Measurements from ENCODE around the gene LBHD2. TPM values are rescaled to one million over a fixed set of nuclear protein-coding genes. Genes with fewer than 3 reads are reported as not detected.
A peak's percentile ranks its signal among the peaks of the same experiment; 100 is the strongest.

The LBHD2 gene
- total RNA-seq, 1 donor = not detected

GRCh38 chr14:103129301-103130016 lies 45.4 kb downstream of the LBHD2 start:
- DNase-seq (ENCODE audit: low read depth in 2 of 3, low spot score in 2 of 3) = no peak

DNA sequence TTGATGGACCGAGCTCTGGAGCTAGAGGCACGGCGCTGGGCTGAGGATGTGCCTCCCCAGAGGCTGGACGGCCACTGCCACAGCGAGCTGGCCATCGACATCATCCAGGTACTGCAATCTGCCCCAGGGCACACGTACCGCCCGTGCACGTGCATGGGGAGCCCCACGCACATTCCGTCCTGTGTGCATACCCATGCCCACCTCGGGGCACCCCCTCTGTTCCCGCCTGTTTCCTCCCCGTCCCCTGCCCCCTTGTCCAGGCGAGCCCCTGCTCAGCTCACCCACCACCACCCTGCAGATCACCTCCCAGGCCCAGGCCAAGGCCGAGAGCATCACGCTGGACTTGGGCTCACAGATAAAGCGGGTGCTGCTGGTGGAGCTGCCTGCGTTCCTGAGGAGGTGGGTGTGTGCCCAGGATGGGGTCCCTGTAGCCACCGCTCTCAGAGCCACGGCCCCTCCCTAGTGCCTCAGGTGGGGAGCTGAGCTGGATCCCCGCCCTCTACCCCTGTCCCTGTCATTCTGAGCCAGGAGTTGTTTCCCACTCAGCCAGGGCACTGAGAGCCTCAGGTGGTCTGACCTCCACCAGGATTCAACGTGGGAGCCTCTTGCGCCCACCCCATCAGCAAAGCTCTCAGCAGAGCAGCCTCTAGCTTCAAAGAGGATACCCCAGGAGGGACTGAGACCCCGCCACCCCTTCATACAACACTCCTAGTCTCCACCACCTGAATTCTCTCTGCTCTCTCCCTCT lies 46.2 kb downstream of the LBHD2 start:
- DNase-seq (ENCODE audit: low read depth in 2 of 3, low spot score in 2 of 3) = no peak

DNA sequence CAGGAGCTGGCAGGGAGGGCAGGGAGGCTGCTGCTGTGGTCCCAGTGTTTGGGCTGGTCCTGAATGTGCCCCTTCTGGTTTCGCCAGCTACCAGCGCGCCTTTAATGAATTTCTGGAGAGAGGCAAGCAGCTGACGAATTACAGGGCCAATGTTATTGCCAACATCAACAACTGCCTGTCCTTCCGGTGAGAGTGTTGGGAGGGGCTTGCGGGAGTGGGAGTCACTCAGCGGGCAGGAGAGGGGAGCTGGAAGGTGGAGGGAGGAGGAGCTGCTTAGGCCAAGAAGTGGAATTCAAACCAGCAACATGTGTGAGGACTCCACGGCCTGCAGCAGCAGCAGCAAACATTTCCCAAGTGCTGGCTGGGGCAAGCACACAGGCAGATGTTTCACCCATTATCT lies 47.0 kb downstream of the LBHD2 start:
- no peak for DNase-seq (ENCODE audit: low read depth in 2 of 3, low spot score in 2 of 3)

DNA sequence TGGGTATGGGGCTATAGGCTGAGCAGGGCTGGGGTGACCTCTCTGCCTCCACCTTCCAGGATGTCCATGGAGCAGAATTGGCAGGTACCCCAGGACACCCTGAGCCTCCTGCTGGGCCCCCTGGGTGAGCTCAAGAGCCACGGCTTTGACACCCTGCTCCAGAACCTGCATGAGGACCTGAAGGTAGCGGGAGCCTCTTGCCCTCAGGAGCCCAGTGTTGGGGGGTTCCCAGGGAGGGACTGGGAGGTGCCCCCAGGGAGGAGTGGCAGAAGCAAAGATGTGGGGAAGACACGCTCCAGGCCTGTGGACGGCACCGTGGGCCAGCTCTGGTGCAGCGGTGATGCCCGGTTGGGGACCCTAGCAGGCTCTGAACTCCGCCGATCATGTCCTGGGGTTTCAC lies 47.6 kb downstream of the LBHD2 start:
- DNase-seq (ENCODE audit: low read depth in 2 of 3, low spot score in 2 of 3) = no peak

DNA sequence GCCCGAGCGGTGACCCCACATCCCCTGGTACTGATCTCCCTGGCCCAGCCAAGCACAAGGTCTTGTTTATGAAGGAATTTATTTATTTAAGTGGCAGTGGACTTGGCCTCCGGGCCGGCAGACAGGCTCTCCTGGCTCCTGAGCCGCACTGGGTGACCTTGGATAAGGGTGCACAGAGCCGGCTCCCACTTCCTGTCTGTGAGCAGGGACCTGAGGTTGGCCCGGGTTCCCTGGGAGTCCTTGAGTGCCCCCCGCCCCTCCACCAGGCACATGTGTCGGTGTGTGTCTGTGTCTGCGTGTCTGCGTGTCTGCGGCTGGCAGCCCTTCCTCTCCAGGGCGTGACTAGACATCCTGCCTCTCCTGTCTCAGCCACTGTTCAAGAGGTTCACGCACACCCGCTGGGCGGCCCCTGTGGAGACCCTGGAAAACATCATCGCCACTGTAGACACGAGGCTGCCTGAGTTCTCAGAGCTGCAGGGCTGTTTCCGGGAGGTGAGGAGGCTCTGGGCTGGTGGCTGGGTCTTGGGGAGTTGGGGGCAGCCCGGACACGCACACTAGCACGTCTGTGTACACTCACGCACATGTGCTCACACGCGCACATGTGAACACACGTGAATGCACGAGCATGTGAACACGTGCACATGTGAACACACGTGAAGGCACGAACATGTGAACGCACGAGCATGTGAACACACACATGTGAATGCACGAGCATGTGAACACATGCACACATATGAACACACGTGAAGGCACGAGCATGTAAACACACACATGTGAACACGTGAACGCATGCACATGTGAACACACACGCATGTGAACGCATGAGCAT lies 48.6 kb downstream of the LBHD2 start:
- DNase-seq (ENCODE audit: low read depth in 2 of 3, low spot score in 2 of 3) = no peak

GRCh38 chr14:103133210-103134140 lies 49.5 kb downstream of the LBHD2 start:
- DNase-seq (ENCODE audit: low read depth in 2 of 3, low spot score in 2 of 3) = no peak

DNA sequence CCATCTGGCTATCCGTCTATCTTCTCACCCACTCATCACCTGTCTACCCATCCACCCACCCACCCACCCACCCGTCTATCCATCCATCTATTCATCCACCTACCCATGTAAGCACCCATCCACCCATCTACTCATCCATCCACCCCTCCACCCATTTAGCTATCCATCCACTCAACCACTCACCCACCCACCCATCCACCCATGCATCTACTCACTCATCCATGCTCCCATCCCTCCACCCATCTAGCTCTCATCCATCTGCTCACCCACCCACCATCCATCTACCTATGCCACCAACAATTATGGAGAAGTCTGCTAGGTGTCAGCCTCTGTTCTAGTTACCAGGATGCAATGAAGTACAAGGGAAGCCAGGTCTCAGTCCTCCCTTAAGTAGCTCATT lies 50.4 kb downstream of the LBHD2 start:
- DNase-seq (ENCODE audit: low read depth in 2 of 3, low spot score in 2 of 3) = no peak

GRCh38 chr14:103134919-103135318 lies 50.9 kb downstream of the LBHD2 start:
- DNase-seq (ENCODE audit: low read depth in 2 of 3, low spot score in 2 of 3) = no peak

DNA sequence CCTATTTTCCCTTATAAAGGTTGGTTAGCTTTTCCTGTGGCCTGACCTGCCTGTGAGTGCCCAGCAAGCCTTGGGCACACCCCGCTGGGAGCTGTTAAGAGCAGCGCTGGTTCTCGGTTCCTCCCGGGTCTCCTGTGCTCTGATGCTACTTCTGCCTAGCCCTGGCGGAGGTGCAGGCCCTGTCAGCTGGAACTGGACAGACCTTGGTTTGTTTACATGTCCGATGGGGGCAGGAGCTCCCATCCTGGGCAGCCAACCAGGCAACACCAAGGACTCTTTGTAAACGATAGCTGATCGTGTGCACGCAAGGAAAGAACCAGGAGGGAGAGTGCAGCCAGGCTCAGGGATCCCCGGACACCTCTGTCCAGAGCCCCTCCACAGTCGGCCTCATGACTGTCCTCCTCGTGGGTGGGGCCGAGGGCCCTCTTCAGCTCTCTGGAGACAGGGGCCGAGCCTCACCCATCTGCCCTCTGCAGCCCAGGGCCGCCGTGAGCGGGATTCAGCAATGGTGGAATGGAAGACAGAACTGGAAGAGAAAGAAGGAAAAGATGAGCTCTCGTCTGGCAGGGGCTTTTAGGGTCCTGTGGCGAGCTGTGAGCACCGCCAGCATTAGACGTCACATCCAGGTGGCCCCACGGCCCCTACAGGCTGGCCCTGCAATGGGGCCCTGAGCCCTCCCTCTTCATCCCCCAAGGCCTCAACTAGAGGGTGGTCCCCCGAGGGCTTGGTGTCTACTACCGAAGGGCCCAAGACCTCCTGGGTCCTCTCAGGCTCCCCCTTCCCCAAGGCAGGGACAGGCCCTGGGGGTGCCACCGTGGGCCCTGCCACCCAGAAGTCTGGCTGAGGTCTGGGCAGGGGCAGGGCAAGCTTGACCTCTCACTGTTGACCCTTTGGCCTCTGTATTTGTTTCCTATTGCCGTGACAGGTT lies 51.6 kb downstream of the LBHD2 start:
- no peak for DNase-seq (ENCODE audit: low read depth in 2 of 3, low spot score in 2 of 3)

GRCh38 chr14:103136388-103137271 lies 52.6 kb downstream of the LBHD2 start:
- DNase-seq (ENCODE audit: low read depth in 2 of 3, low spot score in 2 of 3) = peak in 2 of 3 donors; percentile 45 to 57

DNA sequence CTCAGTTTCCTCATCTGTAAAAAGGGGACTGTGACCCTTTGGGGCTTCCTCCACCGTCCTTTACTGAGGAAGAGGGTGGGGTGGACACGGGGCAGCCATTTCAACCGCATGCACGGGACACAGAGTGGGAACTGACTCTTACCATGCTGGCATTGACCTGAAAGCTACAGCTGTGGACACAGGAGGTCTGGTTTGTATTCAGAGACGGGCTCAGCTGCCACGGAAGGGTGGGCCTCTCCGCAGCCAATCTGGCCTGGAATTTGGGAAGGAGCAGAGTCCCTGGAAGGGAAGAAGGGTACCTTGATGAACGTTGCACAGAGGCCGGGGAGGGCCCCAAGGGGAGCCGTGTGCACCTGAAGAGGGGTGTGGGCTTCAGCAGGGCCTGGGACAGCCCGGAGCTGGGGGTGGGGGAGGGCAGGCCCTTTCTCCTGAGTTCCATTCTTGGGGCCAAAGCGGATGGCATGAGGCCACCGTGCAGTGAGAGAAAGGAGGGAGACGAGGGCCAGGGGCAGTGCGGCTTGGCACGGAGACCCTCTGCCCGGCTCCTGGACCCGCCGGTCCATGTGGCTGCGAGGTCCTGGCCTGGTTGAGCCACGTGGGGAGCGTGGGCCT lies 53.8 kb downstream of the LBHD2 start:
- no peak for DNase-seq (ENCODE audit: low read depth in 2 of 3, low spot score in 2 of 3)

- DNase-seq (ENCODE audit: low read depth in 2 of 3, low spot score in 2 of 3) = no peak
Observed at GRCh38 chr14:103138301-103139131, 54.5 kb downstream of the LBHD2 start.

- DNase-seq (ENCODE audit: low read depth in 2 of 3, low spot score in 2 of 3) = no peak
Observed at GRCh38 chr14:103139132-103140025, 55.4 kb downstream of the LBHD2 start.

Data from hematopoietic multipotent progenitor cell (in vitro differentiated cells).